HG03378 (cell line): ENCODE measurements around the gene TRIM2.

Experiments used
- ATAC-seq: cut with Tn5 transposase; IDR thresholded peaks from one replicate; pipeline ENCODE4 v1.9.1; 2021; ENCODE audit warnings: mild to moderate bottlenecking, moderate library complexity; ENCODE audit not compliant: unreplicated experiment

Gene TRIM2

DNA sequence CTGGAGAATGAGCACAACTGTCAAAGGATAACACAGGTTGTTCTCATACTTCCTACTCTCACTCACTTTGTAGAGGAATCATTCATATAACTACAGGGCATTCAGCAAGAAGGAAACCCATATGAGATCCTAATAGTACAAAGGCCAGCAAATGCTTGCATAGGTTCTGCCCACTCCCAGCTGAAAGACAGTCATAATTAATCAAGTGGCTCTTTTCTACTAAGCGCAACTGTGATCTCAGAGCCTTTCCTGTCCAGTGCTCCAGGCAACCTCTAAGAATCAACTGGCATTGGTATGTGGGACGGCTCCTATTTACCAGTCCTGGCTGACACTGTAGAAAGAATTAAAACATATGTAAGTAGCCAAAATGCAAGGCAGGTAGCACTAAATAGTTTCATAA, 121.3 kb downstream of the TRIM2 start:
- no peak for ATAC-seq

DNA sequence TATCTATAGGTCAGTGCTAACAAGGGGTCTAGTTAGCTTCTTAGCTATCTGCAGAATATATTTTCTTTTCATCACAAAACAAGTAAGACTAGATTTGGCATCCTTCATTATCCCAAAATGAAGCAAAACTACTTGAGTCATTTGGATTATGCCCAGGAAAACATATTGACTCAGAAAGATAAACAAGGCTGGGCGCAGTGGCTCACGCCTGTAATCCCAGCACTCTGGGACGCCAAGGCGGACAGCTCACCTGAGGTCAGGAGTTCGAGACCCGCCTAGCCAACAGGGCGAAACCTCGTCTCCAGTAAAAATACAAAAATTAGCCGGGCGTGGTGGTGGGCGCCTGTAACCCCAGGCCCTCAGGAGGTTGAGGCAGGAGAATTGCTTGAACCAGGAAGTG, 122.3 kb downstream of the TRIM2 start:
- ATAC-seq = no peak

DNA sequence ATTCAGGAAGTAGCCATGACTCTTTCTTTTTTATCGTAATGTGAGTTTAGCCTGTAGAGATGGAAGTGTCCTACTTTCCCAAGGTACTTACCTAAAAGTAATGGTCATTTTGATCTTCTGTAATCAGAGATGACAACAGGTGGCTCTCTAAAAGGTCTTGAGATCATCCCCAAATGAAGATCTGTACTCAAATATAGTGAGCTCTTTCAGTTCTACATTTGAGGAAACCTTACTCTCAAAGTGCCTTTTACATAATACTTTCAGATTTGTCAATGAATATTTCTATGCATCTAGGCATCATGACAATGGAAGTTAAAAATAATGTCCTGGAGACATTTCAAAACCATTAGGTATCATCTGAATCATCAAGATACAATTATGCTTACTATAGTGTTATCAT, 123.0 kb downstream of the TRIM2 start:
- no peak for ATAC-seq

DNA sequence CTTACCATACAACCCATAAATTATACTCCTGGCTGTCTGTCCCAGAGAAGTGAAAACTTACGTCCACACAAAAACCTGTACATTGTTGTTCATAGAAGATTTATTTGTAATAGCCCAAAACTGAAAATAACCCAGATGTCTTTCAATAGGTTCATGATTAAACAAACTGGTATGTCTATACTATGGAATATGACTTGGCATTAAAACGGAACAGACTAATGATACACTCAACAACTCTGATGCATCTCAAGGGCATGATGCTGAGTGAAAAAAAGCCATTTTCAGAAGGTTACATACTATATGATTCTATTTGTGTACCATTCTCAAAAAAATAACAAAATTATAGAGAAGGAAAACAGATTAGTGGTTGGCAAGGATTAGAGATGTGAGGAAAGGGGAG, 128.7 kb downstream of the TRIM2 start:
- no peak for ATAC-seq

DNA sequence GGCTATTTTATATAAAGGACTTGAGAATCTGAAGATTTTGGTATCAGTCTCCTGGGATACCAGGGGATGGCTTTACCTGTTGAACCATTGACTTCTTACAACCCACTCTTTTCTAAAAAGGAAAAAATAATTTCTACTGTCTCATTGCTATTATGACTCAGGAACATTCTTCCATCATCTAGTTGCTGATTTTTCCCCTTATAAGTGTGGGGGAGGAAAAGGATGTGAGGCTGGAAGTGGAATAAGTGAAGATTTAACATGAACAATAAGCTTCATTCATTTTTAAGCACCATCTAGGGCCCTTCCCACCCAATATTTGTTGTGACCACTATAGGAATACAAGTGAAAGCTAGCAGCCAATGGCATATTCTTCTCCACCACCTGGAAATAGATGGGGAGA, 129.6 kb downstream of the TRIM2 start:
- no peak for ATAC-seq

DNA sequence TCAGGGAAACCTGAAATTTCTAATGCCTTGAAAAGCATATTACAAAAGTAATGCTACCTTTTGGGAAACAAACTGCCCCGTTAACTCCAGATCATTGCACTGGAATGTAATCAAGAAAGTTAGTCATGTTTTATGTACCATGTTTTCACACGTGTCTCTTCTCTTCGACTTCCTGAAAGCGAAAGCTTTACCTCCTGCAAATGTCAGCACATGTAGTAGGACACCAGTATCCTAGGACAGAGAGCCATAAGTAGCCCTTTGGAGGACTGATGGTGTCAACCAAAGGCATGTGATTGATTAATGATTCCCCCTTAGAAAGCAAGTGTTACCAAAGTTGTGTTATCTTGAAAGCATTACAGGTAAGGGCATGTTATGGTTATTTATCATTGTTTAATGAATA, 131.4 kb downstream of the TRIM2 start:
- ATAC-seq = no peak

DNA sequence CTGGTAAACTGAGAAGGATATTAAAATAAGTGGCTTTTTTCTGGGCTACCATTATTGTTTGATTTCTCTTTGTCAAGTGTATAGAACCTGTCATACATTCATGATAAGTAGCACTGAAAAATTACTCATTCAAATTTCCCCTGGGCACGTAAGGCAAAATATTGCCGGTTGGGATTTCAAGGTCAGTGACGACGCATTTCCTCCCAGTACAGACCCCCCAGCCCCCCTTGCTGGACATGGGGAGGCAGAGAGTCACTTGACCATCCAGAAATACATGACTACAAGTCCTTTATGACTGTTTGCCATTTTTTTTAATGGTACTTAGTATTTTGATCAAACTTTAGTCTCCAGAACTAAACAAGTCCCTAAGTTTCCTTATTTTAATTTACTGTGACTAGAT, 133.4 kb downstream of the TRIM2 start:
- ATAC-seq = no peak

DNA sequence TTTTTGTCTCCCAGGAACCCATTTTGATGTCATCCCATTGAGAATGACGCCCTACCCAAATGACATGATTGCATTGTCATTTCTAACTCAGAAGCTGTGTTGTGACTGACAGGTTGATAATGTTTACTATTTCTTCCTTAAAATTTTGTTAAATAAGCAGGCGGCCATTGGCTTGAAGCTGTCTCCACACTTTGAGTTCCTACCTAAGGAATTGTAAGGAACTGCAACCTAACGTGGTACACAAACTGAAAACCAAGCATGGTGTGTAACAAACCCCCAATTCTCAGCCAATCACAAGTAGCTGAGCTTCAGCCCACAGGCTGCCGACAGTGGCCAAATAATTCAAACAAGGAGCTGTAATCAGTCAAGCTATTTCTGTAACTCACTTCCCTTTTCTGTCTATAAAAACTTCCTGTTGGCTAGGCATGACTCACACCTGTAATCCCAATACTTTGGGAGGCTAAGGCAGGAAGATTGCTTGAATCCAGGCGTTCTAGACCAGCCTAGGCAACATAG, 137.4 kb downstream of the TRIM2 start:
- no peak for ATAC-seq

DNA sequence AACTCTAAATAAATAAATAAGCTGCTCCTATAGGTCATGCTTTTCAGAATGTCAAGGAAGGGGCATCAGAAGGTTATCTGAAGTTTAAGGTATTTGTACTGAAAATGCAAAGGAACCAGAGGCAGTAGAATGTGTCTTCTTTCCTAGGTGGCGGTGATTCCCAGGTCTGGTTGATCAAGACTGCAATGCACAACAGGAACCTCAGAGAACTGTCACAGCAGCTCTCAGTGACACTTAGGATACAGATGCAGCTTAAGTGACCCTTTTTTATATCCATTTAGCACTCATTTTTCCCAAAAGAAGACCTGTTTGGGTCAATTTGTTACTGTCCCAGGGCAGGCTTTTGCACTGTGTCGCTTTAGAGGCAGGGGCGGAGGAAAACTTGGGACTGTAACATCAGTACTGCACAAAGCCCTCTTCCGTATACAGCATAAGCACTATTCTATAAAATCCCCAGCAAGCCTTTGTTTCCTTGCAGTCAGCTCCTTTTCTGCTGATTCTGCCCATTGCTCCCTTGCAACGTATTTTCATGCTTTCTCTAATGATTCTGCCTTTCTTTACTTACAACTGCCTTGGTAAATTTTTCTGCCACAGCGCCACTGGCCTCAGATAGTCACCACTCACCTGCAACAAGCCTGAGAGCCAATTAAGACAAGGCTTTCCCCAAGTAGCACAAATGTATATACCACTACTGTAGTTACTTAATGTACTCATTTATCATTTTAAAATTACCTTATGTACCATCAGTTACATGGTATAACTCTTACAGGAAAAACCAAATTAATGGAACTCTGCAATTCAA, 138.7 kb downstream of the TRIM2 start:
- ATAC-seq = no peak

DNA sequence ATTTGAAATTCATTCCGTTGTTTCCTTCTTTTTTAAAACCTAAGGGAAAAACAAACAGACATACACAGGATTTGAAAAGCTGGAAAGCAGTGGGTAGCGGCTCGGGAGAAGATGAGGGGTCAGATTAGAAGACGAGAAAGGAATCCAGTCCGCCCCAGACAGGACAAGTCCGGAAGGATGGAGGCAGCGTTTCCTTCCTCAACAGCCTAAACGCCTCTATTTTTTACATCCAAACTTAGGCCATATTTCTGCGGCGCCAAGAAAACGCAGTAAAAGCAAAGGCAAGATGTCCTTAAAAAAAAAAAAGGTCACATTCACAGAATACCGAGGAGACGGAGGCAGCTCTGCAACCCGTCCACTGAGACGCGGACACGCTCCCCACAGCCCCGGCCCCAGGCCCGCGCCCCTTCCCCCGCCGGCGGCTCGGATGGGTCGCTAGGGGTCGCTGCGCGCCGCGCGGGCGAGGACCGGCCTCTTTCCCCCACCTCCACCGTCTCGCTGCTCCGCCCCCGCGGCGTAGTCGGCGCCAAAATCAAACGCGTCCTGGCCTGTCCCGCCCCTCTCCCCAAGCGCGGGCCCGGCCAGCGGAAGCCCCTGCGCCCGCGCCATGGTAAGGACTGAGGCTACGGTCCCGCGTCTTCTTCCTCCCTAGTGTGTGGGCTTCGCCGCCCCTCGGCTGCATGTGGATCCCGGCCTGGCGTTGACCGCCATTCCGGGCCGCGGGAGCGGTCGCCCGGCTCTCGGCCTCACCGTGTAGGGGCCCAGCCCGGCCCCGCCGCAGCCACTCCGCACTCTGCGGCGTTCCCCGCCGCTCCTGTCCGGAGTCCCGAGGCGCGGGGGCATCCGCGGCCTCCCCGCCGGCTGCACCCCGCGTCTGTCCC, 140.1 kb downstream of the TRIM2 start, which contains the start of gene MND1:
Gene MND1 (plus strand): TSS at position 558 of the 881 bp plus-strand sequence. CDS start 50 bp downstream, at position 608.
- ATAC-seq = peak; percentile 66

DNA sequence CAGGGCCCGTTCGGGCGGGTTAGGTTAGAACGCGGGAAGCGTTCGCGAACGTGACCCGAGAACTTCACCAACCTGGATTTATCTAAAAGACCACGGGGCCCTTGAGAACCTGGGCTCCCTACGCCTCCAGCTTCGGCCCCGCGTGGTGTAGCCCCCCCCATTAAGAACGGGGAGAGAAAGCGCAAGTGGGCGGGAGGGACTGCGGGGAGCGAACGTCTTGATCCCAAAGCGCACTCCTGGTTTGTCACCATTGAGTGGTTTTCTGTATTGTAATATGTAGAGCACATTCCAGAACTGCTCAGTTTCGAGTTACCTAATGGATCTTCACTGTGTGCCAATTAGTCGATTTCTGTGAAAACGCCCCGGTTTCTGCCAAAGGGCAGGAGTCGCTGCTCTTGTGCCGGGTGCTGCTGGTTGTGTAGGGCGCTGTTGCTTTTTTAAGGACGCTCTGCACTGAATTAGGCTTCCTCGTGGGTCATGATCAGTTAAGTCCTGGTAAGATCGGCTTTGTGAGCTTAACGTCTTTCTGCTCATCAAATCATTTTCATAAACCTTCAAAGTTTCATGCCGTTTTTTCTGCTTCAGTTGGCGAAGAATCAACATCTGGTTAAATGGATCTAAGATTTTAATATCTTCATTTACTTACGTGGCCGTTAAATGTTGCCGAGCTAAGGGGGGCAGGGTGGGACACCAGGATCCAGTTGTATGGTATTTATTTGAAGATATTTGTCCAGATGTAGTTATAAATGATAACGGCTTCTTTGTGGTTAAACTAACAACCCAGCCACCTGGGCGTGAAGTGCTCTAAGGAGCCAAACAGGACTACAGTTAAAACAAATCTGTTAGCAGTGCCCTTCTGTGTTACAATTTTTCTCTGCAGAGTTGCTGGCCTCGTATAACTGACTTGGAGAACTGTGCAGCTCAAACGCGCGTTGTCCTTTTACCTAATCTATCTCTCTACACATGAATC, 141.1 kb downstream of the TRIM2 start:
- peak; percentile 19 for ATAC-seq

DNA sequence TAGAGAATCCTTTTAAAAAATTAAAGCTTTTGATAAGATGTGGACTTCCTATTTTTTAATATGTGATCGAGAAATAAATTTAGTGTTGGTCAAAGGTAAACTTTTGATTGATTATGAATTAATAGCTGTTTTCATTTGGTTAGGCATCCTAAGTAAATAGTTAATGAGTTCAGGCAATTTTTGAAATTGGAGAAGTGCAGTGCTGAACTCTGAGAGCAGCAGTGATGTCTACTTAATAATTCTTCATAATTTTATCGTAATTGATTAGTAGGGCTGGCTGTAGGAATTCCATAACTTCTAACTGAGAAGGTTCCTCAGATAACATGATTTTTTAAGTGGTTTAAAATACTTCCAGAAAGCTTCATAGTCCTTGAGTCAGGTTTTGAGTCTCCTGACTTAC, 141.8 kb downstream of the TRIM2 start:
- no peak for ATAC-seq

DNA sequence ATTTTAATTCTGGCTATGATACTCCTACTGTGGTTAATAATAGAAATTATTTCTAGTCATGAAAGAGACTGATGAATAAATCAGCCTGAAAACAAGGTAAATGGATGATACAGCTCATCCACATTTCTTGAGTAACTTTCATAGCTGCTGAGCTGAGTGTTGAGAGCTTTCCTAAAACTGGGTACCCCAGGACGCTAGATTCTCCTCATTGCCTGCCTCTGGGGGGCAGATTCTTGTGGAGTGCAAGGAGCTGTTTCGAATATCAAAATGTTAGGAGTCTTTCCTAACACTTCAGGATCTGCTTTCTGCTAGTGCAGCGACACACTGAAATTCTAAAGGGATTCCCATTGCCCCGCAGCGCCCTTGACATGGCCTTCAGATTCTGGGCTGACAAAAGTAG, 142.3 kb downstream of the TRIM2 start:
- no peak for ATAC-seq

DNA sequence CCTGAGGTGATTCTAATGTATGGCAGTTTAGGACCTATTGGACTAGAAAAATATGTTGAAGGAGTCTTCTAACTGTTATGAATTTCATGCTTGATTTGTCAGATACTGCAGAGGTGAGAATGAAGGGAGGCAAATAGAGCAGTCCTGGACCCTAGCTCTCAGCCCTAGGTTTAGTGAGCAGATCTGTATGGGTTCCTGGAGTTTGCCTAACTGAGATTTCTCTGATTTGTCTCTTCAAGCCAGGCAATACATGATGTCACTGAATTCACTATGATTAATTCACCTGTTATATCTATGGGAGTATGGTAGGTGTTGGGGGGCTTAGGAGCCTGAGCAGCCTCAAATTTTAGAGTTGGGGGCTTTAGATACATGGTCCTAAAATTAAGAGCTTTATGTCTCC, 142.9 kb downstream of the TRIM2 start:
- ATAC-seq = no peak

DNA sequence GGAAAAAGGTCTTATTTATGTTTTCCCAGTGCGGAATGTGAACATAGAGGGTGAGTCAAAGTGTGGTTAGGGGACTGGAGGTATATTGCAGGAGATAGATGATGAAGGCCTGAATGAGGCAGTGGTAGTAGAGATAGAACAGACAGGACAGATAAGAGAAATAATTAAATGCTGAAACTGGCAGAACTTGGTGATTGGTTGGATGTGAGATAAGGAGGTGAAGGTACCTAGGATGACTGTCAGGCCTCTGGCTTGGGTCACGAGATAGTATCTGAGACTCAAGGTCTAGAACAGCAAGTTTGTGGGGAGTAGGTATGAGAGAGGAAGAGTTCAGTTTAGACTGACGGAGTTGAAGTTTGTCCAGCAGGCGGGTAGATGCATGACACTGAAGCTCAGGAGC, 143.8 kb downstream of the TRIM2 start:
- ATAC-seq = no peak

DNA sequence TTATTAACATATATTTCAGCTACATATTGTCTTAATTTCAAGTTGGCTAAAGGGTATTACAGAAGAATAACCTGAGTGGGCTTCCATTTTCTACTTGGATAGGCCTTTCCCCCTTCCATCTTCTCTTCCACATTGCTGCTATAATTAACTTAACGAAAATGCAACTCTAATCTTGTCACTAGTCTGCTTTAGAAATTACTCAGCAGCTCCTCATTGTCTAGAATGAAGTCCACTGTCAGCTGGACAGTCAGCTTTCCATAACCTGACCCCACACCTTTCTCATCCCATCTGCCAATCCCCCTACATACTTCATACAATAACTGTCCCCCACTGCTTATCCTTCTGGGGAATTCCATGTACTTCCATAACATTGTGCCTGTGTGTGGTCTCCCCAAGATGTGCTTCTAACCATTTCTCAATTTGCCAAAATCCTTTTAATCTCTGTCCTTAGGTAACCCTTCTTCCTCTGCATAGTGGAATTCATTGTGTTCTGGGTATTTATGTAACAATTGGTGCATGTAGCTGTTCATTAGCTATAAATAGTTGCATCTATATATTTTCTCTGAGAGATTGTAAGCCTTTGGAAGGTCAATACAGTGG, 145.1 kb downstream of the TRIM2 start:
- ATAC-seq = no peak

DNA sequence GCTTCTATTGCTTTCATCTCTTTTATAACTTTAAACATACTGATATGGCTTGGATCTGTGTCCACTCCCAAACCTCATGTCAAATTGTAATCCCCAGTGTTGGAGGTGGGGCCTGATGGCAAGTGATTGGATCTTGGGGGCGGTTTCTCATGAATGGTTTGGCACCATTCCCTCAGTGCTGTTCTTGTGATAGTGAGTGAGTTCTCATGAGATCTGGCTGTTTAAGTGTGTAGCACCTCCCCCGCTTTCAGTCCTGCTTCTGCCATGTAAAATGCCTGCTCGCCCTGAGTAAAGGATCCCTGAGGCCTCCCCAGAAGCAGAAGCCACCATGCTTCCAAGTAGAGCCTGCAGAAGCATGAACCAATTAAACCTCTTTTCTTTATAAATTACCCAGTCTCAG, 157.9 kb downstream of the TRIM2 start:
- no peak for ATAC-seq

DNA sequence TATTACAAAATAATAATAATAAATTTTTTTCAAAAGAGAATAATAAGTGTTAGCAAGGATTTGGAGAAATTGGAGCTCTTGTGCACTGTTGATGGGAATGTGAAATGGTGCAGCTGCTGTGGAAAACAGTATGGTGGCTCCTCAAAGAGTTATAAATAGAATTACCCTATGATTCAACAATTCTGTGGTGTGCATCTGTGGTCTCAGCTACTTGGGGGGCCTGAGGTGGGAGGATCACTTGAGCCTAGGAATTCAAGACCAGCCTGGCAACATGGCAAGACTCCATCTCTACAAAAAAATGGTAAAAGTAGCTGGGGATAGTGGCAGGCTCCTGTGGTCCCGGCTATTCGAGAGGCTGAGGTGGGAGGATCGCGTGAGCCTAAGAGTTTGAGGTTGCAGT, 159.8 kb downstream of the TRIM2 start:
- no peak for ATAC-seq

DNA sequence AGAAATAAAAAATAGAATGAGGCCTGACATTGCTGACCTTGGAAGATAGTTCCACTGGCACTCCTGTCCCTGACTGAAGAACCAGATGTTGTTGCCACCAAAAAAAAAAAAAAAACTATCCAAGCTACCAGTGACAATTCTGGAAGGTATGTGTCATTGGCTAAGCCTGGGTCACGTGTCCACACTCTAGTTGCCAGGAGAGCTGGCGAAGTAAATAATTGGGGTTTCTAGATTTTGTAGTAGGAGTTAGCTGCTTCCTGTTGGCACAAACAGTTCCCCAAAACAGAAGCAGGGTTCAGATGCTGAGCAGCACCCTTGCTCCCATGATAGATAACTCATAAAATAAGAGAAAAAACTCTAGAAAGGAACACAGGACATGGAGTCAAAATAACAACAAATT, 160.8 kb downstream of the TRIM2 start:
- no peak for ATAC-seq

DNA sequence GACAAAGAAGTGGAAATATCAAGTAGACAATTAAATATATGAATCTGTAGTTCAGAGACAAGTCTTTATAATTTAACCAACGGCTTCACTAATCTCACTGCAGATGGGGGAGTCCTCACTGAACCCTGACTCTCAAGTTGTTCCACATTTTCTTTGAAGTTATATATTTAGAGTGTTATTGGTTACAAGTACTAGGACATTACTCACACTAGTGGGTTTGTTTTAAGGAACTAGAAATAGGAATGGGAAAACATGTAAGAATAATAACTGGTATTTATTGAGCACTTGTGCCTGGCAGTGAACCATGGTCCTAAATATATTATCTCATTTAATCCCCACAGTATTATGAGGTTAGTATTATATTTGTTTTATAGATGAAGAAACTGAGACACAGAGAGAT, 162.2 kb downstream of the TRIM2 start:
- no peak for ATAC-seq
